CD8-positive, alpha-beta memory T cell (primary cell): ENCODE data around the gene B3GNT7. TPM values are rescaled to one million over a fixed set of nuclear protein-coding genes. Genes with fewer than 3 reads are reported as not detected.
"Not testable (repeated sequence)": the region's sequence is repeated elsewhere in the genome, so short reads cannot be mapped to it uniquely, and the experiment has no call there.

Source experiments
- CTCF ChIA-PET: fragments of 350-600 bp; sonication (Branson Sonifier 250); formaldehyde crosslinking; loops from one replicate; lab custom pipeline; 2021; ENCODE audit warnings: antibody characterized with exemption; lab: Charles Lee
- POLR2A ChIA-PET: fragments of 350-600 bp; sonication (Branson Sonifier 250); formaldehyde crosslinking; loops from one replicate; lab custom pipeline; 2021; ENCODE audit warnings: antibody characterized with exemption; lab: Charles Lee
- DNase-seq, 5 donors: peaks; one replicate each; pipeline versions ENCODE4 v3.0.0 to v3.0.0-alpha.2; 2020 to 2022; ENCODE audit warnings: mixed read lengths in 1 of 5
- H3K27ac ChIP-seq: one replicate; pipeline ENCODE4 v1.7.0; 2013; ENCODE audit warnings: low read depth, mild to moderate bottlenecking, low read length, moderate library complexity
- H3K27me3 ChIP-seq: 2 replicates; pipeline ENCODE4 v1.7.0; 2013; ENCODE audit warnings: low read length, mild to moderate bottlenecking; ENCODE audit not compliant: insufficient read depth, poor library complexity, severe bottlenecking
- H3K36me3 ChIP-seq: 2 replicates; pipeline ENCODE4 v1.7.0; 2013; ENCODE audit warnings: mild to moderate bottlenecking, low read length, moderate library complexity; ENCODE audit not compliant: insufficient read depth
- H3K4me1 ChIP-seq: 2 replicates; pipeline ENCODE4 v1.7.0; 2013; ENCODE audit warnings: mild to moderate bottlenecking, low read length, moderate library complexity; ENCODE audit not compliant: insufficient read depth
- H3K4me3 ChIP-seq: 2 replicates; pipeline ENCODE4 v1.7.0; 2013; ENCODE audit warnings: mild to moderate bottlenecking, low read length
- H3K9me3 ChIP-seq: 2 replicates; pipeline ENCODE4 v1.7.0; 2013; ENCODE audit warnings: mild to moderate bottlenecking, low read length
- H3K27ac Mint-ChIP-seq, 8 donors: one replicate each; pipeline ENCODE4 v1.8.0; 2020 to 2021; ENCODE audit warnings: mixed read lengths in 8 of 8, mild to moderate bottlenecking in 6 of 8, inconsistent platforms in 3 of 8, moderate library complexity in 3 of 8
- H3K27me3 Mint-ChIP-seq, 2 donors: one replicate each; pipeline ENCODE4 v1.8.0; 2020 to 2021; ENCODE audit warnings: mixed read lengths in 2 of 2, mild to moderate bottlenecking in 1 of 2, moderate library complexity in 1 of 2
- H3K36me3 Mint-ChIP-seq, 3 donors: one replicate each; pipeline ENCODE4 v1.8.0; 2020 to 2021; ENCODE audit warnings: mixed read lengths in 3 of 3, inconsistent platforms in 1 of 3, mild to moderate bottlenecking in 1 of 3
- H3K4me1 Mint-ChIP-seq, 3 donors: one replicate each; pipeline ENCODE4 v1.8.0; 2020 to 2021; ENCODE audit warnings: mixed read lengths in 3 of 3, inconsistent platforms in 1 of 3, mild to moderate bottlenecking in 1 of 3
- H3K4me3 Mint-ChIP-seq, 7 donors: one replicate each; pipeline ENCODE4 v1.8.0; 2020 to 2021; ENCODE audit warnings: mixed read lengths in 7 of 7, mild to moderate bottlenecking in 6 of 7, moderate library complexity in 4 of 7, inconsistent platforms in 2 of 7
- H3K9me3 Mint-ChIP-seq, 5 donors: one replicate each; pipeline ENCODE4 v1.8.0; 2020 to 2022; ENCODE audit warnings: mixed read lengths in 5 of 5, mild to moderate bottlenecking in 3 of 5, moderate library complexity in 2 of 5, inconsistent platforms in 1 of 5
- polyA plus RNA-seq: library from polyadenylated mRNA; unstranded; fragments of 300-500 nt; fragmentation: Illumina TruSeq; gene quantifications from one replicate; pipeline ENCODE4 v1.2.3, GENCODE V29; 2021
- total RNA-seq, 2 experiments: library from RNA; stranded (reverse); gene quantifications; one replicate each; pipeline ENCODE4 v1.2.3, GENCODE V29; 2021

Gene B3GNT7
- total and polyA plus RNA-seq, 3 experiments from 2014 or later = 0.13 to 0.16 (median 0.14) TPM

- DNase-seq = peak in 4 of 5 donors; percentile 10 to 77 (median 24)
- CTCF ChIA-PET = interaction anchor here (0.9 to 2.6 kb wide), 9 partner anchors 9 to 301 kb away, joined by 3 to 10 read pairs (median 3); partner anchors contain the start of gene NCL
- Mint-ChIP-seq H3K27ac (peak overlapping the region in 7 of 8 donors; percentile 25 to 88 (median 68)), H3K4me3 (peak overlapping the region in 5 of 7 donors; percentile 23 to 68 (median 49)), H3K27me3 (peaks cover 11% of the 10 kb centered on the region in 2 donors), H3K4me1 (peaks cover 14 to 19% (median 18%) of the 10 kb centered on the region in 3 donors)
- H3K4me3 ChIP-seq, H3K36me3 ChIP-seq, H3K36me3 Mint-ChIP-seq, H3K4me1 ChIP-seq, H3K9me3 ChIP-seq, H3K9me3 Mint-ChIP-seq, POLR2A ChIA-PET, H3K27me3 ChIP-seq, H3K27ac ChIP-seq: not testable (repeated sequence)
Observed at GRCh38 chr2:231405601-231406367, 10.3 kb downstream of the B3GNT7 start.

- H3K4me3 ChIP-seq, POLR2A ChIA-PET, H3K36me3 ChIP-seq, H3K27ac Mint-ChIP-seq, H3K4me3 Mint-ChIP-seq, H3K27ac ChIP-seq, H3K36me3 Mint-ChIP-seq, DNase-seq, H3K9me3 ChIP-seq: not testable (repeated sequence)
- Histone ChIP-seq H3K4me1 (peaks cover 17% of the 10 kb centered on the region), H3K27me3 (peaks cover 10% of the 10 kb centered on the region)
- Mint-ChIP-seq H3K27me3 (peaks cover 21% of the 10 kb centered on the region in 2 donors), H3K4me1 (peaks cover 17 to 28% (median 23%) of the 10 kb centered on the region in 3 donors), H3K9me3 (peaks cover 3 to 15% (median 7%) of the 10 kb centered on the region in 5 donors)
- CTCF ChIA-PET = interaction anchor here (1.4 to 2.6 kb wide), 3 partner anchors 44 to 304 kb away, joined by 3 to 10 read pairs (median 3); no protein-coding TSS in a partner anchor
Observed at GRCh38 chr2:231407686-231408085, 12.2 kb downstream of the B3GNT7 start.

GRCh38 chr2:231408304-231408703 is 12.8 kb downstream of the B3GNT7 start:
- POLR2A ChIA-PET = interaction anchor here (1.4 kb wide), 1 partner anchor 18 kb away, joined by 3 read pairs; no protein-coding TSS in a partner anchor
- H3K36me3 Mint-ChIP-seq, H3K36me3 ChIP-seq, H3K9me3 ChIP-seq, DNase-seq, H3K4me3 ChIP-seq, H3K27ac ChIP-seq, H3K27ac Mint-ChIP-seq, H3K4me3 Mint-ChIP-seq: not testable (repeated sequence)
- CTCF ChIA-PET = interaction anchor here (1.2 to 1.5 kb wide), 3 partner anchors 18 to 304 kb away, joined by 3 to 4 read pairs (median 3); no protein-coding TSS in a partner anchor
- H3K27me3 ChIP-seq = peaks cover 11% of the 10 kb centered on the region
- Mint-ChIP-seq H3K27me3 (peaks cover 26 to 27% of the 10 kb centered on the region in 2 donors), H3K9me3 (peaks cover 3 to 15% (median 7%) of the 10 kb centered on the region in 5 donors), H3K4me1 (peaks cover 17 to 28% (median 23%) of the 10 kb centered on the region in 3 donors)
- peaks cover 18% of the 10 kb centered on the region for H3K4me1 ChIP-seq

GRCh38 chr2:231409776-231410175 is 14.3 kb downstream of the B3GNT7 start:
- Histone ChIP-seq H3K27ac (no peak overlapping the region), H3K4me1 (peaks cover 18% of the 10 kb centered on the region), H3K36me3 (no peaks in the 10 kb centered on the region), H3K4me3 (no peak overlapping the region), H3K9me3 (no peaks in the 10 kb centered on the region), H3K27me3 (peaks cover 11% of the 10 kb centered on the region)
- POLR2A ChIA-PET = interaction anchor here (1.4 kb wide), 1 partner anchor 16 kb away, joined by 3 read pairs; no protein-coding TSS in a partner anchor
- no peak for DNase-seq
- Mint-ChIP-seq H3K9me3 (peaks cover 3 to 15% (median 7%) of the 10 kb centered on the region in 5 donors), H3K36me3 (peaks cover 0 to 6% (median 0%) of the 10 kb centered on the region in 3 donors), H3K27ac (no peak overlapping the region), H3K27me3 (peaks cover 26 to 38% of the 10 kb centered on the region in 2 donors), H3K4me3 (no peak overlapping the region), H3K4me1 (peaks cover 17 to 28% (median 23%) of the 10 kb centered on the region in 3 donors)
- CTCF ChIA-PET = interaction anchor here (1.2 to 1.6 kb wide), 2 partner anchors 16 to 113 kb away, joined by 3 to 4 read pairs; no protein-coding TSS in a partner anchor

GRCh38 chr2:231410293-231411004 is 14.9 kb downstream of the B3GNT7 start:
- DNase-seq = no peak
- CTCF ChIA-PET = interaction anchor here (1.5 to 2.8 kb wide), 3 partner anchors 42 to 306 kb away, joined by 3 to 8 read pairs (median 3); no protein-coding TSS in a partner anchor

GRCh38 chr2:231411237-231411636 is 15.7 kb downstream of the B3GNT7 start:
- peak overlapping the region; percentile 49 to 79 (median 68) for H3K4me3 Mint-ChIP-seq
- DNase-seq = no peak
- CTCF ChIA-PET = interaction anchor here (1.5 to 2.9 kb wide), 4 partner anchors 14 to 307 kb away, joined by 3 to 9 read pairs (median 8); no protein-coding TSS in a partner anchor
- Histone ChIP-seq H3K27me3 (peaks cover 15% of the 10 kb centered on the region), H3K9me3 (no peaks in the 10 kb centered on the region), H3K4me1 (peaks cover 13% of the 10 kb centered on the region), H3K36me3 (no peaks in the 10 kb centered on the region), H3K27ac (no peak overlapping the region), H3K4me3 (no peak overlapping the region)
- peaks cover 3 to 15% (median 7%) of the 10 kb centered on the region in 5 donors for H3K9me3 Mint-ChIP-seq
- POLR2A ChIA-PET = no interaction called here
- H3K27me3 Mint-ChIP-seq = peaks cover 26 to 48% of the 10 kb centered on the region in 2 donors
- peaks cover 0 to 6% (median 0%) of the 10 kb centered on the region in 3 donors for H3K36me3 Mint-ChIP-seq
- H3K27ac Mint-ChIP-seq = no peak overlapping the region
- peaks cover 5 to 14% (median 10%) of the 10 kb centered on the region in 3 donors for H3K4me1 Mint-ChIP-seq

More at GRCh38 chr2:231410293-231411004, 14.9 kb downstream of the B3GNT7 start:
- H3K4me1 ChIP-seq = peaks cover 18% of the 10 kb centered on the region
- Mint-ChIP-seq H3K27me3 (peaks cover 26 to 44% of the 10 kb centered on the region in 2 donors), H3K9me3 (peaks cover 3 to 15% (median 7%) of the 10 kb centered on the region in 5 donors), H3K36me3 (peaks cover 0 to 6% (median 0%) of the 10 kb centered on the region in 3 donors), H3K4me3 (no peak overlapping the region), H3K4me1 (peaks cover 13 to 22% (median 18%) of the 10 kb centered on the region in 3 donors), H3K27ac (no peak overlapping the region)
- H3K9me3 ChIP-seq = no peaks in the 10 kb centered on the region
- peaks cover 15% of the 10 kb centered on the region for H3K27me3 ChIP-seq
- H3K36me3 ChIP-seq = no peaks in the 10 kb centered on the region
- H3K27ac ChIP-seq = no peak overlapping the region
- no peak overlapping the region for H3K4me3 ChIP-seq
- POLR2A ChIA-PET = no interaction called here

- Mint-ChIP-seq H3K36me3 (peaks cover 0 to 6% (median 0%) of the 10 kb centered on the region in 3 donors), H3K9me3 (peaks cover 3 to 15% (median 7%) of the 10 kb centered on the region in 5 donors), H3K4me3 (peak overlapping the region; percentile 60 to 79 (median 69)), H3K27ac (peak overlapping the region in 1 of 8 donors; percentile 42), H3K27me3 (peaks cover 26 to 48% of the 10 kb centered on the region in 2 donors), H3K4me1 (peaks cover 2 to 8% (median 5%) of the 10 kb centered on the region in 3 donors)
- Histone ChIP-seq H3K27me3 (peaks cover 15% of the 10 kb centered on the region), H3K36me3 (no peaks in the 10 kb centered on the region), H3K9me3 (no peaks in the 10 kb centered on the region), H3K4me1 (peaks cover 12% of the 10 kb centered on the region), H3K4me3 (no peak overlapping the region), H3K27ac (no peak overlapping the region)
- CTCF ChIA-PET = interaction anchor here (0.7 to 2.9 kb wide), 9 partner anchors 9 to 308 kb away, joined by 3 to 9 read pairs (median 4); no protein-coding TSS in a partner anchor
- peak; percentile 49 to 77 (median 59) for DNase-seq
- POLR2A ChIA-PET = no interaction called here
Observed at GRCh38 chr2:231411831-231412617, 16.5 kb downstream of the B3GNT7 start.
